GM12875 (cell line): ENCODE data around the gene FAM167B.

Source experiments
- H3K4me3 ChIP-seq: one replicate; pipeline ENCODE4 v1.5.1; 2011; ENCODE audit warnings: low read depth, low read length, control low read depth
- CTCF ChIP-seq: IDR thresholded peaks from 2 replicates; pipeline ENCODE4 v1.5.1; 2011; ENCODE audit warnings: low read depth, mild to moderate bottlenecking, control low read depth, inconsistent platforms, low read length, moderate library complexity, borderline replicate concordance; ENCODE audit not compliant: insufficient read depth

The FAM167B gene

GRCh38 chr1:32266921-32267591, 20.0 kb downstream of the FAM167B start:
- TF ChIP-seq CTCF, result no peak
- H3K4me3 ChIP-seq, result no peak overlapping the region

GRCh38 chr1:32269744-32270143, 22.7 kb downstream of the FAM167B start:
- no peak for TF ChIP-seq CTCF
- no peak overlapping the region for H3K4me3 ChIP-seq

GRCh38 chr1:32272557-32273390, 25.8 kb downstream of the FAM167B start:
- H3K4me3 ChIP-seq, result no peak overlapping the region
- TF ChIP-seq CTCF, result no peak

GRCh38 chr1:32273391-32274208, 26.6 kb downstream of the FAM167B start:
- H3K4me3 ChIP-seq, result no peak overlapping the region
- no peak for TF ChIP-seq CTCF

GRCh38 chr1:32274646-32275340, 27.8 kb downstream of the FAM167B start:
- H3K4me3 ChIP-seq, result no peak overlapping the region
- TF ChIP-seq CTCF, result no peak

- H3K4me3 ChIP-seq, result no peak overlapping the region
- TF ChIP-seq CTCF, result no peak
These were observed 28.4 kb downstream of the FAM167B start for GRCh38 chr1:32275424-32275823.
